Tibial nerve (tissue), 4 donors: ENCODE measurements around the gene POLR3C.

Experiments
- EP300 ChIP-seq, 2 donors: sonication (generic); formaldehyde crosslinking; IDR thresholded peaks; one replicate each; pipeline ENCODE4 v1.6.1; 2017; ENCODE audit warnings: antibody characterized with exemption in 2 of 2, mild to moderate bottlenecking in 1 of 2
- POLR2A ChIP-seq, 2 donors: fragments of 450-650 bp; IDR thresholded peaks; one replicate each; pipeline ENCODE4 v1.6.1; 2017; ENCODE audit warnings: antibody characterized with exemption in 2 of 2, mild to moderate bottlenecking in 2 of 2, moderate library complexity in 2 of 2
- TF ChIP-seq, protein P1 (sequence below), 5 experiments: fragments of 200-600 bp in 3 of 5; fragments of 450-650 bp in 2 of 5; sonication (generic) in 3 of 5; IDR thresholded peaks; one replicate each; pipeline ENCODE4 v1.5.1; 2016 to 2019; ENCODE audit warnings: antibody characterized with exemption in 5 of 5, mild to moderate bottlenecking in 3 of 5, moderate library complexity in 2 of 5

DNA sequence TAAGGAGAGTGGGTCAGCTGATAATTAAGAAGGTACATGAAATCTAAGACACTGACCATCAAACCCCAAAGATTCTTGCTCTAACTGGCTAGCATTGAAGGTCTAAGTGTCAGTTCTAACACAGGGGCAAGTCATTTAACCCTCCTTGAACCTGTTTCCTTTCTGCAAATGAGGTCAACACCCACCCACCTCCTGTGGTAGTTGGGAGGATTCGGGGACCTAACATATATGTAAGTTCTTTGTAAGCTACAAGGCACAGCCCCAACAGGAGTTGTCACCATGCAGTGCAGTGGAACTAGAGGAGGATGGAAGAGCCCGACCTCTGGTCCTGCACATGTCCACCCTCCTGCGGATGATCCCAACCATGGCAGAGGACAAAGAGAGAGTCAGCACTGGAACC, 23.8 kb downstream of the POLR3C start:
- TF ChIP-seq, protein P1, sequence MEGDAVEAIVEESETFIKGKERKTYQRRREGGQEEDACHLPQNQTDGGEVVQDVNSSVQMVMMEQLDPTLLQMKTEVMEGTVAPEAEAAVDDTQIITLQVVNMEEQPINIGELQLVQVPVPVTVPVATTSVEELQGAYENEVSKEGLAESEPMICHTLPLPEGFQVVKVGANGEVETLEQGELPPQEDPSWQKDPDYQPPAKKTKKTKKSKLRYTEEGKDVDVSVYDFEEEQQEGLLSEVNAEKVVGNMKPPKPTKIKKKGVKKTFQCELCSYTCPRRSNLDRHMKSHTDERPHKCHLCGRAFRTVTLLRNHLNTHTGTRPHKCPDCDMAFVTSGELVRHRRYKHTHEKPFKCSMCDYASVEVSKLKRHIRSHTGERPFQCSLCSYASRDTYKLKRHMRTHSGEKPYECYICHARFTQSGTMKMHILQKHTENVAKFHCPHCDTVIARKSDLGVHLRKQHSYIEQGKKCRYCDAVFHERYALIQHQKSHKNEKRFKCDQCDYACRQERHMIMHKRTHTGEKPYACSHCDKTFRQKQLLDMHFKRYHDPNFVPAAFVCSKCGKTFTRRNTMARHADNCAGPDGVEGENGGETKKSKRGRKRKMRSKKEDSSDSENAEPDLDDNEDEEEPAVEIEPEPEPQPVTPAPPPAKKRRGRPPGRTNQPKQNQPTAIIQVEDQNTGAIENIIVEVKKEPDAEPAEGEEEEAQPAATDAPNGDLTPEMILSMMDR (IDR thresholded peaks at IDR 0.05), result no peak
- TF ChIP-seq POLR2A (IDR thresholded peaks at IDR 0.05) (no peak), EP300 (IDR thresholded peaks at IDR 0.05) (no peak)
